Adrenal gland (tissue), 12 donors: ENCODE measurements around the gene TBXAS1. TPM values are rescaled to one million over a fixed set of nuclear protein-coding genes. Genes with fewer than 3 reads are reported as not detected.

ENCODE experiments used
- DNase-seq, 7 donors: peaks; one replicate each; pipeline ENCODE4 v3.0.0-alpha.2; 2019 to 2020
- H3K27ac ChIP-seq, 5 donors: fragments of 200-600 bp; sonication (generic) in 4 of 5; 1 replicate in 3 of 5; 2 replicates in 2 of 5; pipeline versions ENCODE4 v1.5.1 to v1.8.0; 2016 to 2020; ENCODE audit warnings: mild to moderate bottlenecking in 1 of 5
- H3K27me3 ChIP-seq: fragments of 200-600 bp; 2 replicates; pipeline ENCODE4 v1.8.0; 2021
- H3K36me3 ChIP-seq, 2 donors: fragments of 200-600 bp; replicated peaks in 1 of 2; 1 replicate in 1 of 2; 2 replicates in 1 of 2; pipeline versions ENCODE4 v1.5.1 to v1.8.0; 2018 to 2022
- H3K4me1 ChIP-seq, 2 donors: fragments of 200-600 bp; replicated peaks in 1 of 2; 1 replicate in 1 of 2; 2 replicates in 1 of 2; pipeline versions ENCODE4 v1.5.1 to v1.8.0; 2018 to 2021
- H3K4me3 ChIP-seq, 4 donors: fragments of 200-600 bp; sonication (generic) in 3 of 4; one replicate each; pipeline ENCODE4 v1.5.1; 2016 to 2018
- H3K9me3 ChIP-seq, 3 donors: fragments of 200-600 bp; sonication (generic) in 1 of 3; replicated peaks in 1 of 3; 1 replicate in 2 of 3; 2 replicates in 1 of 3; pipeline versions ENCODE4 v1.5.1 to v1.8.0; 2016 to 2021
- POLR2A ChIP-seq, 2 donors: fragments of 450-650 bp; IDR thresholded peaks; one replicate each; pipeline ENCODE4 v1.6.1; 2017; ENCODE audit warnings: antibody characterized with exemption in 2 of 2, mild to moderate bottlenecking in 2 of 2, moderate library complexity in 1 of 2
- WGBS, 4 donors: extraction: QIAGEN DNeasy Blood & Tissue Kit in 2 of 4; methylation state at CpG; one replicate each; pipeline versions ENCODE4 v1.1.5 to v1.1.7; 2013 to 2017; 5-methylcytosine and 5-hydroxymethylcytosine counted together
- intact Hi-C, 2 donors: fragments of 100-400 bp; cut with DNase I; formaldehyde crosslinking; loops; one replicate each; pipeline versions ENCODE4 v1.14.1 to v1.15.0; 2022 to 2023
- polyA plus RNA-seq, 3 donors: library from polyadenylated mRNA; stranded (reverse); fragments of 200-250 nt in 2 of 3; fragments of 350-450 nt in 1 of 3; fragmentation: Illumina TruSeq in 1 of 3; extraction: RNeasy Lipid Tissue Mini Kit (QIAGEN cat#74804) in 1 of 3; gene quantifications; one replicate each; pipeline ENCODE4 v1.2.3, GENCODE V29; 2013 to 2014
- total RNA-seq, 9 donors: library from RNA; depleted of rRNA in 4 of 9; stranded (reverse); fragments of >200 nt in 4 of 9; fragments of 120-200 nt in 1 of 9; fragmentation: NEBNext Ultra II Directional in 1 of 9; extraction: Animal tissue kit (Norgen Biotek cat#: 25700) in 1 of 9; gene quantifications; one replicate each; pipeline versions ENCODE4 v1.1.0 to v1.2.4, GENCODE V29; 2013 to 2023
- TF ChIP-seq, protein P1 (sequence below), 6 experiments: fragments of 450-650 bp in 4 of 6; fragments of 200-600 bp in 2 of 6; sonication (generic) in 1 of 6; IDR thresholded peaks; 1 replicate in 5 of 6; 2 replicates in 1 of 6; pipeline versions ENCODE4 v1.5.1 to v1.8.0; 2016 to 2021; ENCODE audit warnings: antibody characterized with exemption in 6 of 6, mild to moderate bottlenecking in 2 of 6, moderate library complexity in 1 of 6
- donor health status: healthy with polysubstance abuse.
- donor health status: Bipolar disorder and iron deficiency.
- donor health status: DM: yes; HTN: yes; CAD: no.
- donor health status: DM: no; HTN: no; CAD: no.
- donor health status: DM: no; HTN: no; CAD: no.
- donor health status: DM: yes; HTN: yes; CAD: no.

TBXAS1 gene
- total and polyA plus RNA-seq, 12 donors: 9.0 to 87.0 (median 27.3) TPM

DNA sequence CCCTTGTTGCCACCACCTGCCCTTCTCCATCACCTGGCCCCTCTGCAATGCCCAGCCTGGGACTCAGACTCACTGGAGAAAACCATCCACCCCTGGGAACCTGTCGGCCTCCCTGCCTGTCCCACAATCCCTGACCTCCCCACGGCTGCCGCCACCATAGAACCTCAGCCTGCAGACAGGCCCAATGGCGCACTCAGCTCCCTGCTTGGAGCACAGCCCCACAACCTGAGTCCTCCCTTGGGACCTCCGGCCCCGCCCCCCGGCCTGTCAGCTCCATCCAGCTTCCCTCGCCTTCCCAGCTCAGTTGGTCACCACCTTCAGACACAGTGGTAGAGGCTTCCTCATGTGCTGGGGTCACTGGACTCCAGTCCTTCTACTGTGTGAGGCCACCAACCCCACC, 192.5 kb downstream of the TBXAS1 start:
- Histone ChIP-seq H3K4me1 (no peaks in the 10 kb centered on the region), H3K4me3 (no peak overlapping the region), H3K27ac (no peak overlapping the region), H3K27me3 (no peaks in the 10 kb centered on the region), H3K36me3 (peaks cover 0 to 12% of the 10 kb centered on the region in 2 donors), H3K9me3 (no peaks in the 10 kb centered on the region)
- DNase-seq: peak in 1 of 7 donors; percentile 48
- TF ChIP-seq, protein P1, sequence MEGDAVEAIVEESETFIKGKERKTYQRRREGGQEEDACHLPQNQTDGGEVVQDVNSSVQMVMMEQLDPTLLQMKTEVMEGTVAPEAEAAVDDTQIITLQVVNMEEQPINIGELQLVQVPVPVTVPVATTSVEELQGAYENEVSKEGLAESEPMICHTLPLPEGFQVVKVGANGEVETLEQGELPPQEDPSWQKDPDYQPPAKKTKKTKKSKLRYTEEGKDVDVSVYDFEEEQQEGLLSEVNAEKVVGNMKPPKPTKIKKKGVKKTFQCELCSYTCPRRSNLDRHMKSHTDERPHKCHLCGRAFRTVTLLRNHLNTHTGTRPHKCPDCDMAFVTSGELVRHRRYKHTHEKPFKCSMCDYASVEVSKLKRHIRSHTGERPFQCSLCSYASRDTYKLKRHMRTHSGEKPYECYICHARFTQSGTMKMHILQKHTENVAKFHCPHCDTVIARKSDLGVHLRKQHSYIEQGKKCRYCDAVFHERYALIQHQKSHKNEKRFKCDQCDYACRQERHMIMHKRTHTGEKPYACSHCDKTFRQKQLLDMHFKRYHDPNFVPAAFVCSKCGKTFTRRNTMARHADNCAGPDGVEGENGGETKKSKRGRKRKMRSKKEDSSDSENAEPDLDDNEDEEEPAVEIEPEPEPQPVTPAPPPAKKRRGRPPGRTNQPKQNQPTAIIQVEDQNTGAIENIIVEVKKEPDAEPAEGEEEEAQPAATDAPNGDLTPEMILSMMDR (IDR thresholded peaks at IDR 0.05): no peak
- WGBS, 4 donors: 98 to 100% (median 100%) methylated on average over 5 to 8 of the region's 8 CpGs
- intact Hi-C loops: no loop called here

DNA sequence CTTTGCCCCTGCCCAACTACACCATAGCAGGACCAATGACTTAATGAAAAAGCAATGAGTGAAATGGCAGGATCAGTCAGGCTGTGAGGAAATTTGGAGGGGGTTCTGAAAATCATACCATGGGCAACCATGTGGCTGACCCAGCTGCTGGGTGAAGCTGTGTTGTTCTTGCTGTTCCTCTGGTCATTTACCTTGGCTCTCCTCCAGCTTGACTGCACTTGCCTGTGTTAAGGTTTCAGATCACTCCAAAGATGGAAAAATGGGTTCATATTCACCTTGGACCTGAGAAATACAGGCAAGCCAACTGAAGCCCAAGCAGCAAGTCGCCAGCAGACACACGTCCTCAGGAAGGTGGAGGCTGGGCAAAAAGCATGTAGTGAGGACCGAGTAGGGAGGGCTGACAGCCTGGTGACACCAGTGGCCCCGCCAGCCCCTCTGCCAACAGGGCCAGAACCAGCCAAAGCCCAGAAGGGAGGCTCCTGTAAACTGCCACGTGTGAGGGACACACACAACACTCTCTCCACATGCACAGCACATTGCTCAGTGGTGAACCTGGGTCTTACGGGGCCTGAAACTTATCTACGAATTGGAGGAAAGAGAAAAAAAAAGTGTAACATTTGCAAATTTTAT, 193.6 kb downstream of the TBXAS1 start:
- intact Hi-C loops: no loop called here
- Histone ChIP-seq H3K4me3 (no peak overlapping the region), H3K4me1 (no peaks in the 10 kb centered on the region), H3K9me3 (no peaks in the 10 kb centered on the region), H3K27me3 (no peaks in the 10 kb centered on the region), H3K27ac (no peak overlapping the region), H3K36me3 (peaks cover 0 to 12% of the 10 kb centered on the region in 2 donors)
- TF ChIP-seq, protein P1 (IDR thresholded peaks at IDR 0.05): no peak
- TF ChIP-seq POLR2A (IDR thresholded peaks at IDR 0.05): no peak
- no peak for DNase-seq
- 82 to 91% (median 87%) methylated on average over 7 of the region's 7 CpGs for WGBS, 4 donors

DNA sequence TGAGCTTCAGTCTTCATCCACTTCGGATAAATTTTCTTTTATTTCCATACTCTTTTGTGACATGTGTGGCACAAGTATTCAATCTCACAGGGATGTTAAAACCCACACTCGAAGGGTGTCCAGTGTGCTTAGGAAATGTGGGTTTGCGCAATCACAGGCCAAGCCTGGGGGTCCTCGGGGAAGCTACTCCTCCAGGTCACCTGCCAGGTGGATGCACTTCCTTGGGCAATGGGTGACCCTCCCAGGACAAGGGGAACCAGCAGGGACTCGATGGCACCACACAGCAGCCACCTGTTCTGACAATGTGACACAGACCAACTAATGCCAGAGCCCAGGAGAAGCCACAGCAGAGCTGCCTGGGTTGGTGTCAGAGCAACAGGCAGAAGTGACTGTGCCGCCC, 194.7 kb downstream of the TBXAS1 start:
- Histone ChIP-seq H3K4me3 (no peak overlapping the region), H3K4me1 (no peaks in the 10 kb centered on the region), H3K36me3 (peaks cover 0 to 12% of the 10 kb centered on the region in 2 donors), H3K27ac (no peak overlapping the region), H3K27me3 (no peaks in the 10 kb centered on the region), H3K9me3 (no peaks in the 10 kb centered on the region)
- TF ChIP-seq, protein P1 (IDR thresholded peaks at IDR 0.05): no peak
- TF ChIP-seq POLR2A (IDR thresholded peaks at IDR 0.05): no peak
- WGBS, 4 donors: 78 to 92% (median 86%) methylated on average over 6 of the region's 6 CpGs
- intact Hi-C loops: no loop called here
- no peak for DNase-seq

DNA sequence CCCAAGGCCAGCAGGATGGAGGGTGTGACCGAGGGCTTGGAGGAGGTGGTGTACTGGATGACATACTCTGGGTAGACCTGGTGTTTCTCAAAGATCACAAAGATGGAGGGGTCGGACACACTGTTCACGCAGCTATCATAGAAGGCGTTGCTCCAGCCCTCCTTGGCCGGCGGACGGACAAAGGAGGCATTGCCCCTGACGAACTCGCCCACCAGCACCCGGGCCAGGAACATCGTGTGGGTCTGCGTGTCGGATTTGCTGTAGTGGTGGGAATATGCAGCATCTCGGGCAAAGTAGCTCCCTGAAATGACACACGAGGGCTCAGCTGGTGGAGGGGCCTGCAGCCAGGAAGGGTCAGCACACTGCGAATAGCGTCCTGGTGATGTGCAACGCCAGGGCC, 195.5 kb downstream of the TBXAS1 start:
- Histone ChIP-seq H3K4me3 (no peak overlapping the region), H3K36me3 (peaks cover 0 to 12% of the 10 kb centered on the region in 2 donors), H3K27ac (no peak overlapping the region), H3K27me3 (no peaks in the 10 kb centered on the region), H3K9me3 (no peaks in the 10 kb centered on the region), H3K4me1 (no peaks in the 10 kb centered on the region)
- WGBS, 4 donors: 89 to 96% (median 94%) methylated on average over 18 of the region's 18 CpGs
- DNase-seq: no peak
- intact Hi-C loops: no loop called here
- TF ChIP-seq, protein P1 (IDR thresholded peaks at IDR 0.05): no peak
- no peak for TF ChIP-seq POLR2A (IDR thresholded peaks at IDR 0.05)
